Endothelial cell of umbilical vein (primary cell): Measurements from ENCODE around the gene ZNF219. TPM values are rescaled to one million over a fixed set of nuclear protein-coding genes. Genes with fewer than 3 reads are reported as not detected.

Experiments used
- BruUV-seq: library from RNA; stranded (reverse); fragments of 400-500 nt; replicated peaks from 2 replicates; lab custom pipeline; 2021; lab: Mats Ljungman, UMichigan
- CTCF ChIA-PET: fragments of 300-600, 350-600 bp; sonication (Branson Sonifier 250); formaldehyde crosslinking; loops from one replicate; lab custom pipeline; 2021; ENCODE audit warnings: antibody characterized with exemption, inconsistent platforms; lab: Charles Lee
- POLR2A ChIA-PET: fragments of 300-600, 350-600 bp; sonication (Branson Sonifier 250); formaldehyde crosslinking; loops from one replicate; lab custom pipeline; 2021; ENCODE audit warnings: antibody characterized with exemption, inconsistent platforms; lab: Charles Lee
- DNase-seq: peaks from one replicate; pipeline ENCODE4 v3.0.0-alpha.2; 2011; ENCODE audit warnings: low read depth, low spot score
- FAIRE-seq: peaks from 2 replicates; lab custom pipeline; 2011; peaks lifted over from hg19 to GRCh38; lab: Jason Lieb, UNC
- H2AFZ ChIP-seq: 2 replicates; pipeline ENCODE4 v1.6.0; 2012; ENCODE audit warnings: low read depth, low read length, control low read depth, inconsistent platforms
- H3K27ac ChIP-seq: 2 replicates; pipeline ENCODE4 v1.5.1; 2011; ENCODE audit warnings: low read depth, mild to moderate bottlenecking, control low read depth, low read length, moderate library complexity; ENCODE audit not compliant: insufficient read depth
- H3K27me3 ChIP-seq, 2 experiments: 2 replicates each; pipeline versions ENCODE4 v1.6.0 to v1.6.1; 2011; ENCODE audit warnings: low read length in 2 of 2, mixed read lengths in 1 of 2; ENCODE audit not compliant: control insufficient read depth in 2 of 2, insufficient read depth in 2 of 2
- H3K36me3 ChIP-seq, 2 experiments: 2 replicates in 1 of 2; 3 replicates in 1 of 2; pipeline ENCODE4 v1.5.1; 2011; ENCODE audit warnings: low read length in 2 of 2, mild to moderate bottlenecking in 1 of 2, moderate library complexity in 1 of 2; ENCODE audit not compliant: control insufficient read depth in 2 of 2, insufficient read depth in 2 of 2; ENCODE audit errors: extremely low read depth in 1 of 2
- H3K4me1 ChIP-seq: 3 replicates; pipeline ENCODE4 v1.5.1; 2011; ENCODE audit warnings: mild to moderate bottlenecking, low read length; ENCODE audit not compliant: control insufficient read depth, insufficient read depth; ENCODE audit errors: extremely low read depth
- H3K4me2 ChIP-seq: 2 replicates; pipeline ENCODE4 v1.6.1; 2011; ENCODE audit warnings: low read length, control low read depth, mixed read lengths; ENCODE audit not compliant: insufficient read depth
- H3K4me3 ChIP-seq, 3 experiments: fragments of 200-600 bp in 1 of 3; sonication (generic), shearing (Covaris generic) in 1 of 3; replicated peaks in 1 of 3; 2 replicates each; pipeline ENCODE4 v1.5.1; 2011 to 2016; ENCODE audit warnings: control low read depth in 3 of 3, low read length in 3 of 3, mild to moderate bottlenecking in 2 of 3, inconsistent platforms in 1 of 3, low read depth in 1 of 3, moderate library complexity in 1 of 3; ENCODE audit not compliant: insufficient read depth in 1 of 3
- H3K79me2 ChIP-seq: 2 replicates; pipeline ENCODE4 v1.6.0; 2012; ENCODE audit warnings: low read length, inconsistent platforms; ENCODE audit not compliant: control insufficient read depth, insufficient read depth
- H3K9ac ChIP-seq: replicated peaks from 2 replicates; pipeline ENCODE3; 2011; ENCODE audit warnings: low read length, control low read depth; ENCODE audit not compliant: insufficient read depth; ENCODE audit errors: extremely low read depth
- H3K9me1 ChIP-seq: replicated peaks from 3 replicates; pipeline ENCODE4 v1.6.0; 2011; ENCODE audit warnings: mild to moderate bottlenecking, low read length; ENCODE audit not compliant: control insufficient read depth, insufficient read depth; ENCODE audit errors: extremely low read depth
- H3K9me3 ChIP-seq: replicated peaks from 2 replicates; pipeline ENCODE4 v1.5.1; 2012; ENCODE audit warnings: low read length, inconsistent platforms; ENCODE audit not compliant: control insufficient read depth, insufficient read depth
- H4K20me1 ChIP-seq: replicated peaks from 2 replicates; pipeline ENCODE3; 2011; ENCODE audit warnings: mild to moderate bottlenecking, low read length; ENCODE audit not compliant: control insufficient read depth, insufficient read depth; ENCODE audit errors: extremely low read depth
- FOS ChIP-seq: IDR thresholded peaks from 2 replicates; pipeline ENCODE4 v1.6.1; 2011; ENCODE audit warnings: mild to moderate bottlenecking, low read length, moderate library complexity, borderline replicate concordance; ENCODE audit not compliant: insufficient read depth
- JUN ChIP-seq: IDR thresholded peaks from 2 replicates; pipeline ENCODE4 v1.6.1; 2011; ENCODE audit warnings: borderline replicate concordance, low read depth; ENCODE audit not compliant: insufficient read length, insufficient read depth
- MAX ChIP-seq: IDR thresholded peaks from 2 replicates; pipeline ENCODE4 v1.6.1; 2011; ENCODE audit not compliant: insufficient read depth, insufficient read length
- MYC ChIP-seq: IDR thresholded peaks from one replicate; pipeline ENCODE4 v1.6.1; 2011; ENCODE audit warnings: mild to moderate bottlenecking, low read depth, low read length
- dilution Hi-C: fragments of 300-500 bp; cut with MboI; formaldehyde crosslinking; loops from one replicate; pipeline ENCODE4 v1.15.0; 2019; ENCODE audit warnings: low sequenced_read_pairs; ENCODE audit not compliant: extremely low pct_ligation_motif_present
- intact Hi-C: fragments of 100-400 bp; cut with micrococcal nuclease; formaldehyde crosslinking; loops from one replicate; pipeline ENCODE4 v1.10.0; 2022
- polyA plus RNA-seq, 4 experiments: library from polyadenylated mRNA; depleted of rRNA in 3 of 4; stranded (reverse) in 3 of 4; unstranded in 1 of 4; fragments of >200 nt; gene quantifications; 2 replicates each; pipeline versions ENCODE4 v1.2.1 to v1.2.3, GENCODE V29; 2011 to 2012; ENCODE audit warnings: missing spikeins in 1 of 4
- total RNA-seq: library from RNA; stranded (reverse); gene quantifications from 2 replicates; pipeline ENCODE4 v1.2.3, GENCODE V29; 2021

Gene ZNF219
- total and polyA plus RNA-seq, 2 donors (not counting 3 experiments of a cell fraction or from before 2014, with no cell fraction given) = 13.2 to 15.2 TPM

- dilution Hi-C loops = no loop called here
- H3K27ac ChIP-seq = no peak overlapping the region
Observed at GRCh38 chr14:21102521-21103410, 4.3 kb upstream of the ZNF219 start.

GRCh38 chr14:21101802-21102413, 3.5 kb upstream of the ZNF219 start:
- POLR2A ChIA-PET = no interaction called here
- intact Hi-C loops (loop anchor here (5.0 kb wide), 1 partner anchor 130 kb away; no protein-coding TSS in a partner anchor), dilution Hi-C loops (no loop called here)
- peaks cover 26% of the 10 kb centered on the region for H3K4me1 ChIP-seq
- TF ChIP-seq MYC = no peak
- no peak overlapping the region for H3K4me3 ChIP-seq
- CTCF ChIA-PET = interaction anchor here (1.0 to 10.4 kb wide), 5 partner anchors 9 to 87 kb away, joined by 5 to 310 read pairs (median 130); no protein-coding TSS in a partner anchor
- DNase-seq (no peak), FAIRE-seq (no peak)
- no peaks in the 10 kb centered on the region for H3K9me3 ChIP-seq
- no peaks in the 10 kb centered on the region for H3K9me1 ChIP-seq
- no peak overlapping the region for H2AFZ ChIP-seq
- H3K27ac ChIP-seq = no peak overlapping the region
- no peaks in the 10 kb centered on the region for H3K79me2 ChIP-seq
- no TSS peak for BruUV-seq
- no peak overlapping the region for H3K4me2 ChIP-seq
- peaks cover 12 to 26% of the 10 kb centered on the region in 2 experiments for H3K27me3 ChIP-seq
- H4K20me1 ChIP-seq = no peaks in the 10 kb centered on the region
- no peaks in the 10 kb centered on the region for H3K36me3 ChIP-seq
- H3K9ac ChIP-seq = no peak overlapping the region

More at GRCh38 chr14:21102521-21103410, 4.3 kb upstream of the ZNF219 start:
- H3K36me3 ChIP-seq = no peaks in the 10 kb centered on the region
- intact Hi-C loops = loop anchor here (5.0 kb wide), 1 partner anchor 130 kb away; no protein-coding TSS in a partner anchor
- peaks cover 23% of the 10 kb centered on the region for H3K4me1 ChIP-seq
- ChIA-PET POLR2A (no interaction called here), CTCF (interaction anchor here (0.9 to 10.4 kb wide), 9 partner anchors 10 to 112 kb away, joined by 3 to 310 read pairs (median 17); no protein-coding TSS in a partner anchor)
- peak overlapping the region; percentile 97 for H3K9ac ChIP-seq
- no peak for TF ChIP-seq MYC
- TF ChIP-seq FOS = no peak
- no peak for TF ChIP-seq MAX
- TF ChIP-seq JUN = no peak
- peak overlapping the region in 2 of 3 experiments; percentile 45 to 60 for H3K4me3 ChIP-seq
- DNase-seq (no peak), FAIRE-seq (no peak)
- no peaks in the 10 kb centered on the region for H3K9me3 ChIP-seq
- BruUV-seq = no TSS peak
- no peaks in the 10 kb centered on the region for H3K79me2 ChIP-seq
- H3K9me1 ChIP-seq = no peaks in the 10 kb centered on the region
- H3K4me2 ChIP-seq = peak overlapping the region; percentile 44
- no peaks in the 10 kb centered on the region for H4K20me1 ChIP-seq
- H3K27me3 ChIP-seq = peaks cover 12 to 21% of the 10 kb centered on the region in 2 experiments
- H2AFZ ChIP-seq = peak overlapping the region; percentile 72
